Stomach (tissue), 9 donors: ENCODE data around the gene NINL. TPM values are rescaled to one million over a fixed set of nuclear protein-coding genes. Genes with fewer than 3 reads are reported as not detected.
"Not testable (repeated sequence)": the region's sequence is repeated elsewhere in the genome, so short reads cannot be mapped to it uniquely, and the experiment has no call there.

ENCODE experiments used
- DNase-seq, 2 donors: peaks; one replicate each; pipeline versions ENCODE4 v3.0.0 to v3.0.0-alpha.2; 2013 to 2019
- H3K27ac ChIP-seq, 5 donors: fragments of 200-600 bp in 4 of 5; sonication (generic) in 4 of 5; one replicate each; pipeline ENCODE4 v1.5.1; 2013 to 2019; ENCODE audit warnings: mild to moderate bottlenecking in 1 of 5, moderate library complexity in 1 of 5
- H3K27me3 ChIP-seq, 3 donors: fragments of 200-600 bp; sonication (generic); one replicate each; pipeline ENCODE4 v1.5.1; 2017 to 2019; ENCODE audit warnings: mixed run types in 1 of 3
- H3K36me3 ChIP-seq, 4 donors: fragments of 200-600 bp; sonication (generic); 1 replicate in 3 of 4; 2 replicates in 1 of 4; pipeline ENCODE4 v1.5.1; 2016 to 2019
- H3K4me1 ChIP-seq, 4 donors: fragments of 200-600 bp; sonication (generic); one replicate each; pipeline ENCODE4 v1.5.1; 2016 to 2019
- H3K4me3 ChIP-seq, 4 donors: fragments of 200-600 bp; sonication (generic) in 3 of 4; one replicate each; pipeline ENCODE4 v1.5.1; 2016 to 2019; ENCODE audit warnings: mild to moderate bottlenecking in 1 of 4
- H3K9me3 ChIP-seq, 4 donors: fragments of 200-600 bp; sonication (generic); one replicate each; pipeline ENCODE4 v1.5.1; 2016 to 2019
- EP300 ChIP-seq: sonication (generic); formaldehyde crosslinking; IDR thresholded peaks from one replicate; pipeline ENCODE4 v1.6.1; 2017; ENCODE audit warnings: antibody characterized with exemption
- POLR2A ChIP-seq, 4 donors: fragments of 450-650 bp; IDR thresholded peaks; one replicate each; pipeline ENCODE4 v1.6.1; 2016; ENCODE audit warnings: antibody characterized with exemption in 4 of 4, control low read depth in 2 of 4, mild to moderate bottlenecking in 1 of 4, moderate library complexity in 1 of 4
- POLR2AphosphoS5 ChIP-seq, 3 donors: sonication (generic); formaldehyde crosslinking; IDR thresholded peaks; one replicate each; pipeline ENCODE4 v1.6.1; 2016; ENCODE audit warnings: antibody characterized with exemption in 3 of 3
- WGBS, 5 donors: extraction: QIAGEN DNeasy Blood & Tissue Kit in 3 of 5; methylation state at CpG; one replicate each; pipeline versions ENCODE4 v1.1.5 to v1.1.7; 2013 to 2018; 5-methylcytosine and 5-hydroxymethylcytosine counted together
- intact Hi-C: fragments of 100-400 bp; cut with DNase I; formaldehyde crosslinking; loops from one replicate; pipeline ENCODE4 v1.15.1; 2023; ENCODE audit warnings: low total_unique reads
- polyA plus RNA-seq, 3 donors: library from polyadenylated mRNA; stranded (reverse); fragments of 200-250 nt; gene quantifications; one replicate each; pipeline ENCODE4 v1.2.3, GENCODE V29; 2013
- total RNA-seq, 5 donors: library from RNA; depleted of rRNA; stranded (reverse); fragments of >200 nt; gene quantifications; one replicate each; pipeline versions ENCODE4 v1.1.0 to v1.2.3, GENCODE V29; 2014 to 2016
- TF ChIP-seq, protein P1 (sequence below), 7 experiments: fragments of 450-650 bp in 4 of 7; fragments of 200-600 bp in 3 of 7; sonication (generic) in 3 of 7; IDR thresholded peaks; one replicate each; pipeline ENCODE4 v1.5.1; 2016 to 2019; ENCODE audit warnings: antibody characterized with exemption in 7 of 7, control low read depth in 2 of 7, mild to moderate bottlenecking in 1 of 7
- donor health status: healthy with polysubstance abuse.
- donor health status: Bipolar disorder and iron deficiency.
- donor health status: healthy.

NINL gene
- total and polyA plus RNA-seq, 8 donors, result 3.1 to 34.8 (median 11.5) TPM

DNA sequence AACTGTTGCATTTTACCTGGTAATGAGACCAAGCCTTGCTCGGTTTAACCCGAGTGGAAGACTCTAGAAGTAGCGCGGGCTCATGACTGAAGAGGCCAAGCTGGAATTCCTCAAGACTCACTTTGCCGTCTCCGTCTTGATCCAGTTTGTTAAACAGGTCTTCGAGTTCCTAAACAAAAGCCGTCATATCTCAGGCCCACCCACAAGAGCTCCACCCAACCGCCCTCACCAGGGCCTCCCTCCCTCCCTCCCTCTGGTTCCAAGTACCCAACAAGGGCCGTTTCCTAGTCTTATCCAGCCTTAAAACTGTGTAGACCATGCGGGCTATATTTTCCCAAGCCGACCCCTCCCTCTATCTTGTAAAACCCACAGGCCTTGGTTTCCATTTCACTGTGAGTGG is 81.4 kb downstream of the NINL start:
- peak in 1 of 2 donors; percentile 72 for DNase-seq
- no peak overlapping the region for H3K27ac ChIP-seq
- peaks cover 9 to 91% (median 39%) of the 10 kb centered on the region in 4 donors for H3K36me3 ChIP-seq
- 60 to 72% (median 66%) methylated on average over 12 of the region's 12 CpGs for WGBS, 5 donors
- intact Hi-C loops, result no loop called here
- no peaks in the 10 kb centered on the region for H3K27me3 ChIP-seq
- H3K4me1 ChIP-seq, result peaks cover 0 to 13% (median 6%) of the 10 kb centered on the region in 4 donors
- TF ChIP-seq POLR2A (IDR thresholded peaks at IDR 0.05), result no peak
- TF ChIP-seq EP300, result no peak
- TF ChIP-seq POLR2AphosphoS5 (IDR thresholded peaks at IDR 0.05), result no peak
- TF ChIP-seq, protein P1, sequence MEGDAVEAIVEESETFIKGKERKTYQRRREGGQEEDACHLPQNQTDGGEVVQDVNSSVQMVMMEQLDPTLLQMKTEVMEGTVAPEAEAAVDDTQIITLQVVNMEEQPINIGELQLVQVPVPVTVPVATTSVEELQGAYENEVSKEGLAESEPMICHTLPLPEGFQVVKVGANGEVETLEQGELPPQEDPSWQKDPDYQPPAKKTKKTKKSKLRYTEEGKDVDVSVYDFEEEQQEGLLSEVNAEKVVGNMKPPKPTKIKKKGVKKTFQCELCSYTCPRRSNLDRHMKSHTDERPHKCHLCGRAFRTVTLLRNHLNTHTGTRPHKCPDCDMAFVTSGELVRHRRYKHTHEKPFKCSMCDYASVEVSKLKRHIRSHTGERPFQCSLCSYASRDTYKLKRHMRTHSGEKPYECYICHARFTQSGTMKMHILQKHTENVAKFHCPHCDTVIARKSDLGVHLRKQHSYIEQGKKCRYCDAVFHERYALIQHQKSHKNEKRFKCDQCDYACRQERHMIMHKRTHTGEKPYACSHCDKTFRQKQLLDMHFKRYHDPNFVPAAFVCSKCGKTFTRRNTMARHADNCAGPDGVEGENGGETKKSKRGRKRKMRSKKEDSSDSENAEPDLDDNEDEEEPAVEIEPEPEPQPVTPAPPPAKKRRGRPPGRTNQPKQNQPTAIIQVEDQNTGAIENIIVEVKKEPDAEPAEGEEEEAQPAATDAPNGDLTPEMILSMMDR (IDR thresholded peaks at IDR 0.05), result no peak
- H3K4me3 ChIP-seq, result no peak overlapping the region
- no peaks in the 10 kb centered on the region for H3K9me3 ChIP-seq

DNA sequence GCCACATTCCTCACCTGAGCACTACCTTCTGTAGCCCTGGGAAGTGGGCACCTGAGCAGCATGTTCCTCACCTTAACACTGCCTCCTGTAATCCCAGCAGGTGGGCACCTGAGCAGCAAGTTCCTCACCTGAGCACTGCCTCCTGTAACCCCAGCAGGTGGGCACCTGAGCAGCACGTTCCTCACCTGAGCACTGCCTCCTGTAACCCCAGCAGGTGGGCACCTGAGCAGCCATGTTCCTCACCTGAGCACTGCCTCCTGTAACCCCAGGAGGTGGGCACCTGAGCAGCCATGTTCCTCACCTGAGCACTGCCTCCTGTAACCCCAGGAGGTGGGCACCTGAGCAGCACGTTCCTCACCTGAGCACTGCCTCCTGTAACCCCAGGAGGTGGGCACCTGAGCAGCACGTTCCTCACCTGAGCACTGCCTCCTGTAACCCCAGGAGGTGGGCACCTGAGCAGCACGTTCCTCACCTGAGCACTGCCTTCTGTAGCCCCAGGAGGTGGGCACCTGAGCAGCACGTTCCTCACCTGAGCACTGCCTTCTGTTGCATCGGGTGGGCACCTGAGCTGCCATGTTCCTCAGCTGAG is 82.2 kb downstream of the NINL start:
- H3K4me3 ChIP-seq, H3K27me3 ChIP-seq, DNase-seq, H3K9me3 ChIP-seq, H3K27ac ChIP-seq, H3K4me1 ChIP-seq, intact Hi-C loops: not testable (repeated sequence)
- peaks cover 9 to 91% (median 39%) of the 10 kb centered on the region in 4 donors for H3K36me3 ChIP-seq
- 85 to 96% (median 90%) methylated on average over 5 to 6 of the region's 6 CpGs for whole genome bisulfite sequencing, 5 donors

DNA sequence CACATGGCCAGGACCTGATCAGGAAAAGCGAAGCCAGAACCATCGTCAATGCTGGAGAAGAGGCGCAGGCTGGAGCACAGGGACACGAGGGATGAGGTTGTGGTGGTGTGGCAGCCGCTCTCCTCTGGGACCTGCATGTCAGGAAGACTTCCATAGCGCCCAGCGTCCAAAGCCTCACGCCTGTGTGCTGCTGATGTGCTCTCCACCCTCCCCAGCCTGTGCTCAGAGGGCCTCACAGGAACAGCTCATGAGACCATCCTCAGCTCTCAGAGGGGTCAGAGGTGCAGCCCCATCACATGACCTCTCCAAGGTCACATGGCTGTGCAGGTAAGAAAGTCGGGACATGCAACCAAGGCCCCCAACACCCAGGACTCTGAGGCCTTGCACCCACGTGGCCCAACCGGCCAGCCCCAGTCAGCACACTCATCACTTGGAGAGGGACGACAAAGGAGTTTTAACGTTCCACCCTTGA is 84.4 kb downstream of the NINL start:
- no peaks in the 10 kb centered on the region for H3K4me1 ChIP-seq
- H3K36me3 ChIP-seq, result peaks cover 5 to 94% (median 47%) of the 10 kb centered on the region in 4 donors
- WGBS, 5 donors, result 91 to 92% (median 91%) methylated on average over 5 to 13 of the region's 13 CpGs
- DNase-seq, result no peak
- TF ChIP-seq EP300 (no peak), POLR2AphosphoS5 (IDR thresholded peaks at IDR 0.05) (no peak), POLR2A (IDR thresholded peaks at IDR 0.05) (no peak)
- TF ChIP-seq, protein P1 (IDR thresholded peaks at IDR 0.05), result no peak
- intact Hi-C loops, result no loop called here
- H3K27ac ChIP-seq, result no peak overlapping the region
- no peaks in the 10 kb centered on the region for H3K27me3 ChIP-seq
- no peak overlapping the region for H3K4me3 ChIP-seq
- no peaks in the 10 kb centered on the region for H3K9me3 ChIP-seq

DNA sequence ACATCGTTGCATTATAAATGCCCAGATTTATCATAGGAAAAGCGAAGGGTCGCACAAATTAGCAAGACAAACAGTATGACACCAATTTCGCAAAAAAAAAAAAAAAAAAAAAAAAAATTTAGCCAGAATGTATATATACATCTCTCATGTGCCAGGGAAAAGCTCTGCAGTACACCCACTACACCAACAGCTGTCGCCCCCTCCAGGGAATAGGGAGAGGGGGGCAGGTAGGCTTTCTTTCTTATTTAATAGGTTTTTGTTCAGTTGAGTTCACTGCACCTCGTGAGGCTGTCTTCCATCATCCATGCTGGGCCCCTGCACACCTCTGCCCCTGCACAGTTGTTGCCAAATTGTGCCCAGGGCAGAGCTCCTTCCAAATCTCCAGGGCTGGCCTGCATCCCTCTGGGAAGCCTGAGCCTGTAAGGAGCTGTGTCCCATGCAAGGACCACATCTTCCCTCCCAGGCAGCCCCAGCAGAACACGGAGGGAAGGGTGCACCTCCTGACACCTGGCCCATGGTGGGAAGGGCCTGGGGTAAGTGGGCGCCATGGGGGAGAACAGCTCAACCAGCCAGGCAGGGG is 85.4 kb downstream of the NINL start:
- no peaks in the 10 kb centered on the region for H3K4me1 ChIP-seq
- intact Hi-C loops, result no loop called here
- DNase-seq, result no peak
- TF ChIP-seq EP300 (no peak), POLR2A (IDR thresholded peaks at IDR 0.05) (no peak), POLR2AphosphoS5 (IDR thresholded peaks at IDR 0.05) (no peak)
- TF ChIP-seq, protein P1 (IDR thresholded peaks at IDR 0.05), result no peak
- no peaks in the 10 kb centered on the region for H3K27me3 ChIP-seq
- WGBS, 5 donors, result 79 to 94% (median 92%) methylated on average over 6 to 8 of the region's 8 CpGs
- peaks cover 5 to 89% (median 46%) of the 10 kb centered on the region in 4 donors for H3K36me3 ChIP-seq
- H3K4me3 ChIP-seq, result no peak overlapping the region
- no peak overlapping the region for H3K27ac ChIP-seq
- no peaks in the 10 kb centered on the region for H3K9me3 ChIP-seq

DNA sequence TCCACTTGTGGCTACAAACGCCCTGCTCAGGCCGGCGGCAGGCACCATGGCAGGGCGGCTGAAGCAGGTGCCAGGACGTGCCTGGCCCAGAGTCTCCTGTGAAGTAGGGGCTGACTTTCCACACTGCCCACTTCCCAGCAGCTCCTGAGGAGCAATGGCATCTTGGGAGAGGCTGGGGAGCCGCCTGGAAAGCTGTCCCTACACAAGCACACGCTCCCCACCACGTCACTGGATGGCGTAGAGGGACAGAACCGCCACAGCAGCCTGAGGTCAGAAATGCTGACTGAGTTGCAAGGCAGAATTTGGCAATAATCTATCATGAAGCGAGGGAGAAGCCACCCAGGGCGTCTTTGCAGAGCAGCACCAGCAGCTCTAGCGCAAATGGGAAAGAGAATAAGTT is 86.3 kb downstream of the NINL start:
- DNase-seq, result no peak
- Histone ChIP-seq H3K27ac (no peak overlapping the region), H3K4me1 (no peaks in the 10 kb centered on the region), H3K9me3 (no peaks in the 10 kb centered on the region), H3K4me3 (no peak overlapping the region), H3K36me3 (peaks cover 0 to 84% (median 37%) of the 10 kb centered on the region in 4 donors), H3K27me3 (no peaks in the 10 kb centered on the region)
- intact Hi-C loops, result no loop called here
- WGBS, 5 donors, result 85 to 92% (median 90%) methylated on average over 13 of the region's 13 CpGs
- no peak for TF ChIP-seq EP300
- TF ChIP-seq POLR2AphosphoS5 (IDR thresholded peaks at IDR 0.05), result no peak
- no peak for TF ChIP-seq POLR2A (IDR thresholded peaks at IDR 0.05)
- TF ChIP-seq, protein P1 (IDR thresholded peaks at IDR 0.05), result no peak
